ENCODE data around the gene NXPH1.

NXPH1 gene

DNA sequence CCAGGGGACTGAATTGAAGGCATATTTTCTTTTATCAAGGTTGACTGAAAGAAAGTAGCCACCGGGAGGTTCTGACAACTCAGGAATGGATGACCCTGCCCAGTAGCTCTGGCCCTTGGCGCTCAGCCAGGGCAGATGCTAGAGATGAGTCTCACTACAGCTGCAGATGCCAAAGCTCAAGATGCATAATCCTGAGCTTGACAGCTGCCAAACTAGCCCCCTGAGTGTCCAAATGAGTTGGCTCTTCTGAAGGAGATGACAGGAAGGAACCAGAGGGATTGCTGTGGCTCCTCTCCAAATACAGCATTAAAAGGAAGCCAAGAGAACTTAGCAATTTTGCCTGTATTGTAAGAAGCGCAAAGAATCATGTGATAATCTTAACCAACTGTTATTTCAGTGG lies 78.4 kb downstream of the NXPH1 start:
- DNase-seq, result no peak

DNA sequence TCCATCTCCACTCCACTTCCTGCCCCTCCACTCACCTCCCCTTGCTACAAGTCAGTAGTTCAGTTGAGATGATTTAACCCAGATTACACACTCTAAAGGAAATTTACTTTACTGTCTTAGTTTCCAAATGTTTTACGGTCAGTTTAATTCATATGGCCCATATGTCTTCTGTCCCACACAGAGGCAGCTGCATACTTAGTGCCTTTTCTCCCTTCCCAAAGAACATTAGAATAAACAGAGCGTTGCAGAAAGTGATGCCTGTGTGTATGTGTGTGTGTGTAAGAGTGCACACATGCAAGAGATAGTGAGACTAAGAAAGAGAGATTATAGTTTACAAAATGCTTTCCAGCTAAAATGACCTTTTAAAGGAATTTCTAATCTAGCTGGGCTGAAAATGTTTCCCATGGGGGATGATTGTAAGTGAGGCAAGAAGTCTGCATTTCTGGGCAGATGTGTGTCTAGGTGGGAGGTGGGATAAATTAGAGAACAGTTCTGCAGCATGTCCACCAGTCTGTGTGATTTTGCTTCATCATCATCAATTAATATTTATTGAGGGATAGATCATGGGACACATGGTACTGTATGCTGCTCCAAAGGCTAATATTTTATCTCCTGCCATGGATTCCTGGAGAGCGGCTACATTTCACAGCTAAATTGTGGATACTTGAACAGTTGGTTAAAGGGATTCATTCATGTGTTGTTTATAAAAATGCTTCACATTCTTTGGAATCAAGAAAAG lies 81.5 kb downstream of the NXPH1 start:
- no peak for DNase-seq

DNA sequence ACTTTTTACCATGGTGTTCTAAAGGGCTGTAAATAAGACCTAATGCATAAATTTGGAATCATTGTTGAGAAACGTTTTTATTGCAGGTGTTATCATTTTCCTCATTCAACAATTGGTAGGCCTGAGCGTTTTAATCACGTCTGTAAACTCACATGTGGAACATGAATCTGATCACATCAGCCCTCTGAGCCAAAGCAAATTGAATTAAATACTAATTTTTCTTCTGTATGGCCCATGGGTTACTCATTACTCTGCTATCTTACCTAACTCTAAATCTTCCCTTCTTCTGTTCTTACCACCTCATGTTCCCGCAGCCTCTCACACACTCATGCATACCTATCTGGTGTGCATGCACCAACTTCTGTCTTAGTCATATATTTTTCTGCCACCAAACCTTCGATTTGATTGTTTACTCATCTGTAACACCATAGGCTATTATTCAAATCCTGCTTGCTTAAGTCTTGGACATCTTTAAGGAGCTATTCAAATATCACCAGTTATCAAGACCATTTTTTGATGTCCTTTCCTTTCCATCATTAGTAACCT lies 82.3 kb downstream of the NXPH1 start:
- DNase-seq, result no peak

DNA sequence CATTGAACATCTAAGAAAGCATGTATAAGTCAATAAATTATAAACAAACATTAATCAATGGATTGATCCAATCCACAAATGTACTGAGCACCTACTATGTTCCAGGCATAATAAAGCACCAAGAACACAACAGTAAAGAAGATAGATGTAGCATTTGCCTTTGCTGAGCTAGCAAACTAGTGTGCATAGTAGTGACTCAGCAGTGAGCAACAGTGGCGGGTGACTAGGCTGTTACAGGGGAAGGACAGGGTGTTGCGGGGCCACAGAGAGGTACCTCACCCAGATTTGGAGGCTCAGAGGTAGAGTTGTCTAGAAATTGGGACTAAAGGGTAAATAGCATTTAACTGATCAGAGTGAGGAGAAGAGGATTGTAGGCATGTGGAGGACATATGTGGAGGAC lies 83.6 kb downstream of the NXPH1 start:
- DNase-seq, result no peak

DNA sequence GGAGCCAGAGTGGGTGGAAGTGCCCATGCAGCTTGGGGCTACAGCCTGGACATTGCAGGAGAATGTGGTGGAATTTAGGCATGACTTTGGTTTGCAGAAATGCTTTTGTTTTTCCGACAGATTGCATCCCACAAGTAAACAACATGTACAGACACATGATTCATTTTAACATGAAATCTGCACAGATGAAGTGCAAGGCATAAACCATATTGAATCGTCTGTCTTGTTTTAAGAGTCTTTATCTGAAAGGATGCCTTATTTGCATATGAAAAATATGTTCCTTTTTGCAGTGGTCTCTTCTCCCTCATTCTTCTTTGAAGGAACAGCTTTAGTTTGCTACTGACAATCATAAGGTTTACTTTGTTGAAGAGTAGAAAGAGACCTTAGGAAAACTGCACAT lies 94.9 kb downstream of the NXPH1 start:
- DNase-seq, result no peak

DNA sequence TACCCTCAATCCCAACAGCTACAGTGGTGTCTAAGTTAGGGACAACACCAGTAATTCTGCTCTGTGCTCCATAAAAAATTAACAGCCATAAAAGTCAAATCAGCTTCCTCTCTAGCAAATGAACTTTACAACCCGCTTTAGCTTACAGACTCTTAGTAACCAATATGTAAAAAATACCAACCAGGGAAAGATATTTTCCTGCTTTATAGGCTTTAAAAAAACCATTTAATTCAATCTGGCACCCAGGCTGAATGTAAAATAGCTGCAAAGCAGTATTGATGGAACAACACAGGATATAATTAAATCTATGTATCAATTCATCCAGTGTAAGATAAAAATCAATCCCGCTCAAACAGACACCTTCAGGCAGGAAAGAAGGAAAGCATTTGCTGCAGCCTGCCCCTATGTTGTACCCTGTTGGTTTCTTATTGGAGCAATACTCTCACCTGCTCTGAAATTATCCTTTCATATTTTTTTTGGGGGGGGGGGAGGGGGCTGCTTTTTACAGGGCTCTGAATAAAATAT lies 98.6 kb downstream of the NXPH1 start:
- DNase-seq, result no peak

DNA sequence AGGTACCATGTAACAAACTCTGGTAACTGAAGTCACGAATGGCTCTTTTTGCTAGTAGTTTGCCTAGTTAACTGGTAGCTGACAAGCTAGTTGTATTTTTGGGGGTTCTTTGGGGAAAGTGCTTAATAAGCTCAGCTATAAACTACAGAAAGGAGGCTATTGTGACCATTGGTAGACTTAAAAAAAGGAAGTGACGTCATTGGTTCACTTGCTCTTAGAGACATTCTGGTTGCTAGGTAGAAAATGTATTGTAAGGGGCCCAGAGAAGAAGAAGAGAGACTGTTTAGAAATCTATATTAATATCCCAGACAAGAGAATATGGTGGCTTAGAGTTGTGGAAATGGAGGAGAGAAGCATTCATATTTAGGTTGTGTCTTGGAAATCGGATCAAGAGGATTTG lies 103.0 kb downstream of the NXPH1 start:
- DNase-seq, result no peak

DNA sequence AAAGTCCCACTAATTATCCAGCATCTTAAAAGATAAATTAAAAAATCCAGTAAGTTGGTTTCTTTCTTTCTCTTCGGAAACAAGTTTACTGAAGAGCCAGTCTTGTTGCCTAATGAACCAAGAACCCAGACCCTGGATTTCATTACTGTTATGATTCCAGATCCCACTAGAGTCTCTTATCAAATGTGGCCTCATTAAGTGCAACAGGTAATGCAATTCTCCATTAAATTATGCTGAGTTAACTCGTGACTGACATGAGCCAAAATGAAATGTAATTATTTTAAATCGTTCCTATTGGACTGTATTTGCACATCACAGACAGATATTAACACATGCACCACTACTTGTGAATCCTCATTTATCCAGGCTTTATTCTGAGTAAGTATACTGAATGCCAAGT lies 115.6 kb downstream of the NXPH1 start:
- DNase-seq, result no peak

DNA sequence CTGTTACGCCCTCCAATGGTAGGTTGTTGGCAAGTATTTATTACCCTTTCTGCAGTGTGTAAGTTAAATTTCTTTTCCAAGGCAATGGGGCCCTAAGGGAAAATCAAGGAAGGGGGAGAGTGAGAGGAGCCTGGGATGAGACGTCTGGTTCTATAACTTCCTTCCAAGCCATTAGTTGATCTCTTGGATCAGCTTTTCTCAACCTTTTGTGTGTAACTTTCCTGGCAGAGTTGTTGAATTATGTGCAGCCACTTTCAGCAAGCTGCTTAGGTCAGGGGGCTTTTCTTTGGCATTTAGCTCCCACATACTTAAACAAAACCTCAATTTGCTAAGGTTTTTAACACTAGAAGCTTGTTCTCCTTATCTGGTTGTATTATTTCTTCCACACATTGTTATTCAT lies 127.1 kb downstream of the NXPH1 start:
- DNase-seq, result no peak

DNA sequence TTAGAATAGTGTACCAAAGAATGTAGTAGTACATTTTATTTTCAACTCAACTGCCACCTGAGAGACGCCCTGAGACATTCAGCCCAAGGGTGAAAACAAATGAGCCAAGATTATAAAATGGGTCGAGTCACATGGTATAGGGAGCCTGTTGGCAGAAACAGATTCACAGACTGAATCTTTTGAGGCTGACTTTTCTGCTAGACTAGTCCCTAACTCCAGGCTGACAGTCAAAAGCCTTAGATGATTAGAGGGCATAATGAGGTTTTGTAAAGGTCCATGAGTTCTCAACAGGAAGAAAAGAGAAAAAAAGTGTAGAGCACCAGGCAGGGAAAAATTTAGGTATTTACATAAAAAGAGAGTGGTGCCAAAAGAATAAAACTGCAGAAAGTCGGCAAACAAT lies 128.0 kb downstream of the NXPH1 start:
- no peak for DNase-seq

DNA sequence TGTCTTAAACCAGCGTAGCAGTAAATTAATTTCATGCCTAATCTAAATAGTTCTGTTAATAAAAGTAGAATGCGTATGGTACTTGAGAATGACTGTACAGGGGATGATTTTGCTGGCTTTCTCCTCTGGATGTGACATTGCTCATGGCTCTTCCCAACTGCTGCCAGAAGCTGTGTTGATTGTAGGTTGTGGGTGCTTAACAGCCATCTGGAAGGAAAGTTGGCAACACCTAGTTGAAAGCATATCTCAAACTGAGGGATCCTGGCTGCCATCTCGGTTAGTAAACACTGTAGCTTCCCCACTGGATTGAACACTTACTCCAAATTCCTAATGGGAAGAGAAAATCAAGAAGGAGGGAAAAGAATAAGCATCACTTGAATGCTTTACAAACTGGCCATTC lies 130.9 kb downstream of the NXPH1 start:
- no peak for DNase-seq

DNA sequence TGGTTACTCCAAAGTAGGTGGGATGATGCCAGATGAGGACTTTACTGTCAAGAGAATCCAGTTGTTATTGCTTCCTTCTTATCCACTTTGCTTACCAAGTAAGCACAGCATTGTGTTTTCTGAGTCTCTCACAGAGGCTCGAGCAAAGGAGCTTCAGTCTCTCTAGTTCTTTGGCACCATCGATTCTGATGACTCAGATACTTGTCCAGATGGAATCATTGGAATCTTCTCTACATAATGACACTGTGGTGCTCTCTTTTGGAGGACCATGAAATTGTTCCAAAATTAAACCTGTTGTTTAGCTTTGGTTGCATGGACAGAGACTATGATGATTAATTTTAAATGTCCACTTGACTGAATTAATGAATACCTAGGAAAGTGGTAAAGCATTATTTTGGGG lies 132.6 kb downstream of the NXPH1 start:
- no peak for DNase-seq

DNA sequence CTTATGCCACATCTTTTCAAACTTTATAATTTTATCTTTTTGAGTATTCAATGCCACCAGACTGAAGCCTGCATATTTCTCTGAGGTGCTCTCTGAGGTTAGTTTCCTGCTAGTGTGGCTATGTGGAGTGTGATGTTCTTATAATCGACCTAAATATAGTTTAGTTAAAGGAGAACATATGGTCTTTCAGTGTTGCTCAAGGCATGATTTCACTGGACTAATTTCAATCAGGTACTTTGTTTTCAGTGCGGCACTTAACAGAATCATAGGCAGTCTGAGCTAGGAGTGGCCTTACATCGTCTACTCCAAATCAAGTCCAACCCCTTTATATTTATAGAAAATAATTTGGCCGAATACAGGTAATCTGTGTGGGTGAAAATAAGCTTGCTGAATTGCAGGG lies 134.2 kb downstream of the NXPH1 start:
- DNase-seq, result no peak

DNA sequence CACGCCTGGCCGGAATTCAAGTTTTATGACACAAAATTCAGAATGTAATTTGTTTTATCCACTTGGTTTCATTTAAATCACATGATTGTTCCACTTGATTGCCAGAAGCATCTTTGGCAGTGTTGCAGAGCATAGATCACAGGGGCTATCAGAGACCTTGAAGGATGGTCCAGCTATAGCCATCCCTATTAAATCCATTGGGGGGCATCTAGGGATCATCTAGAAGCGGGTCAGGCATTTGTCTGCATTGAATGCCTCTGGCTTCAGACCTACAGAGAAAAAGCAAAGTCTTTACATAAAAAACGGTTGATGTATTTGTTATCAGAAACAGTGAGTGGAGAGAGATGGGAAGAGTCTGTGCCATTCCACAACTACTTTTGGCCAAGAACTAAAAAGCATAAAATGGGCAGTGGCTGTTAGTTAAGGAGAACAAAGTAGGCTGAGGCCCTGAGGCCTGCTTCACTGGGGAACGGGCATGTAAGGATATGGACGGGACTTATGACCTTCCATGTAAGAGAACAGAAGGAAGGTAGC lies 146.3 kb downstream of the NXPH1 start:
- no peak for DNase-seq

DNA sequence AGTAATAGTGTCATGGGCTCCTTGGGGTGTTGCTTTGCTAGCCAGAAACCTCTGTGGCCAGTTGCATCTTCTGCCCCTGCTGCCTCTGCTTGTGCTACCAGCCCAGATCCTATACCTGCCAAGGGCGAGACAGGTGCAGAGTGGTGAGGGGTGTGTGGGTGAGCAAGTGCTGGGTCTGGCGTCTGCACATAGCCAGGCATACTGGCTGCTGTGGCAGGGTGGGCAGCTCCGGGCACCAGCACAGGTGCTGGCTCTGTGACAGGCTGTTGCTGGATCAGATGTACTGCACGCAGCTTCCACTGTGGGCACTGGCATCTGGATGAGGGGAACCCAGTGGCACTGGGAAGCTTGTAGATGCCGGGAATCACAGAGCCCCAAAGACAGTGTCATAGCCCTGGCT lies 148.4 kb downstream of the NXPH1 start:
- no peak for DNase-seq

DNA sequence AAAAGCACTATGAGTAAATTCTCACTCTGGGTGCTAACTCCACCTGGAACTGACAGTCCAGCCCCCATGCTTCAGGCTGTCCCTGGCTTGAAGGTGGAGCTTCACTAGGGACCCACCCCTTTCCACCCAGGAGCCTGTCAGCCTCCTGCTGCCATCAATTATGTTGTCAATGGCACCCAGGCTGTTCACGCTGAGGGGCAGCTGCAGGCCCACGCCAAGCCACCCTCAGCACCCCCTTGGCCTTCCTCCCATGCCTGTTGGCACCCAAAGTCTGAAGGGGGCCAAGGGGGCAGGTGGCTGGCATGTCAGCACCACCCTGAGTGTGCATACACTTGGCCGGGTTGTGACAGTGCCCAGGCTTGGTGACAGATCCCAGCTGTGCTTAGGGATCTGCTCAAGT lies 149.3 kb downstream of the NXPH1 start:
- DNase-seq, result no peak

DNA sequence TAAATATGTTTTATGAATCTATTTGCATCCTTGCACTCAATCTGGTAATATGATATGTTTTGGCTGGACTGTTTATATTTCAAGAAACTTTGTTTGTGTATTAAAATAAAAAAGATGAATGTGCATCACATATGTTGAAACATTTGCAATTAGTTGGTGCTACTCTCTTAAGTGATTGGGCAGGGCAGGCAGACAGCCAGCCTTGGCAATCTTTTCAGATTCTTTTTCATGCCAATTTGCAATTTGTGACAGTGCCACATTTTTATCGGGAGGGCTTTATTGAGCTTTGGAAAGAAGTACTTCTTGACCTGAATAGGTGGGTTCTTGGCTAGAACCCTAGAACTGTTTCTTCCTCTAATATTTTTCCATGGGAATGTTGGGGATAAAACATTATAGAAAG lies 152.2 kb downstream of the NXPH1 start:
- DNase-seq, result no peak

DNA sequence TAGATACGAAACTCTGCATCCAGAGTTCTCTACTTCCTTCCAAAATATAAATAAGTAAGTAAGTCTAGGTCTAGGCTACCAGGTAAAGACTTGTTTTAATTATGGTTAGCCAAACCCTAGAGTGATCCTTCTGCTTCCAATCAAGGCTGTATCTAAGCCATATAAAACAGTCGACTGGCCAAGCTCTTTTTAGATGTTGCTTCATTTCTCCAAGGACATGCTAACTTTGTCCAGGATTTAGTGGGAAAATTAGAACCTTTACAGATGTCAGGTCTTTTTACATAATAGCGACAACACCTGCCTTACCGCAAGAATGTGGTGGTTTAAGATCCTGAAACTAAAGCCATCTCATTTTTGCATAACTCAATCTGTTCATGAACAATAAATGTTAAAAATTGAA lies 156.8 kb downstream of the NXPH1 start:
- no peak for DNase-seq

DNA sequence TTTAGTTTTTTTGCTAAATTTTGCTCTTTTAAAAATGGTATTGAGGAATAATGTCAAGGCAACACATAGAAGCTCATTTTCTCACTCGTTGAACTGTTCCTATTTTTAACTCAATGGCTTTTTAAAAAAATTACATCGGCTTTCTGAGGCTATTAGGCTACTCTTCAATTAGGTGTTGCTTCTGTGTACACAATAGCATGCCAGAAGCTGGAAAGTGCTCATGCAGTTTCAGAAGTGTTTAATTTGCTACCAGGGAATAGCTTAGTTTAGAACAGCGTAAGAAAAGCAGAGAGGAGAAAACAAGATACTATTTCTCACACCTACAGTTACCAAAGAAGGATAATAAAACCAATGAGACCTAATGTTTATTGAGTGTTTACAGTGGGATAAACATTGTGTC lies 157.4 kb downstream of the NXPH1 start:
- DNase-seq, result no peak

DNA sequence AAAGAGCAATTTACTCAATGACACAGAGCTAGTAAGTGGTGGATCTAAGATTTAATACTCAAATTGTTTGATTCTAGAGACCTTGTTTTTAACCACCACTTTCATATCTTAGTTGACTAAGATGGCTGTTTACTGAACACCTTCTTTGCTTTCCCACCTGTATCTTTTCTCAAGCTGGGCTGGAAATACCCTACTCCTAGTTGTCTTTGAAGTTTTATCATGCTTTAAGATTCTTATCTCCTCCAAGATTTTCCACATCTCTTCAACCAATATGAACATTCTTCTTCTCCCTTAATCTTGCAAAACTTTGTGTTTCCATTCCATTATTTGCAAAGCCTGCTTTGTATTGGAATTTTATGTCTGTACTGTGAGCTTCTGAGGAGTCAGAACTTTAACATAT lies 157.9 kb downstream of the NXPH1 start:
- no peak for DNase-seq

DNA sequence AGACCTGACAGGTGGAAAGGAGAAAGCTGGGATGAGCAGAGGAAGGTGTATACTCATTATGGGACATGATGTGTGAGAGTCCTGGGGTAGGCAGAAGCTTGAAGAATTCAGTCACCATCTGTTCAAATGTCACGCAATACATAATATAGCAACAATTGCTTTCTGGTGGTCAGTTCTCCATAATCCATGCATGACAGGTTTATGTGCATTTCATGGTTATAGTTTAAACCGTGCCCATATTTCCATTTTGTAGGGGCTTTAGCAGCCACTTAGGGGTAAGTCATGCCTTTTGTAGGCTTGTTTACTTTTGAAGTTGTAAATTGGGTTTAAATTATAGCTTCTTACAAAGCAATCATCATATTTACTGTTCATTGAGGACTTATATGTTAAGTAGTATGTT lies 158.8 kb downstream of the NXPH1 start:
- no peak for DNase-seq

DNA sequence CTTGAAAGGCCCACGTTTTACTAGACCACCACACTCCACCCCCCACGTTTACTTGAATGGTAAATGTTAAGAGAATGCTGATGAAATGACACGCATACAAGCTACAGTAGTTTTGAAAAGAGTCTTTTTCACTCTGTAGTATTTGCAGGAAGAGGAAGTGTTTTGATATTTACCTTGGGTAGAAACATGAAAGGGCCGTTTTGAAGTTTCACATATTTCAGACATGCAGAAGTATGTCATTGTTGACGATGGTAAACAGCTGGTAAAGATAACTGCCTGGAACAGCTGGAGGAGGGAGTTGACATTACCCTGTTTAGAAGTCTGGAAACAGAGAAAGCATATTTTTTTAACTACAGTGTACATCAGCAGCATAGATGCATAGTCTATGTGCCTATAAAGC lies 160.7 kb downstream of the NXPH1 start:
- no peak for DNase-seq

DNA sequence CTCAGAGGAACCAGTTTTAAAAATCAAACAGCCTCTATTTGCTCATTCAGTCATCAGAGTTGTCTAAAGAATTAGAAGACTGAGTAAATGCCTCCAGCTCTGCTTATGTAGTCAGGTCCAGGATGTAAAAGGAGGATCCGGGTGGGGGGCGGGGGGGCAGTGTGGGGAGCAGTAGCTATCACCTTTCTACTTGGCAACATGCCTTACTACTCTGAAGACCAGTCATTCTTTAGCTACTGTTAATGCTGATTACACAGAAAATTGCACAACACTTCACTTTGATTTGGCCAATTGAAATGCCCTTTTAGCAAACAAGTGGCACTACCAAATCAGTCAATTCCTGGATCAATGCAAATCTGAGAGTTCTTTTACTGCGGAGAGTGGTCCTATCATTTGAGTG lies 164.2 kb downstream of the NXPH1 start:
- no peak for DNase-seq

DNA sequence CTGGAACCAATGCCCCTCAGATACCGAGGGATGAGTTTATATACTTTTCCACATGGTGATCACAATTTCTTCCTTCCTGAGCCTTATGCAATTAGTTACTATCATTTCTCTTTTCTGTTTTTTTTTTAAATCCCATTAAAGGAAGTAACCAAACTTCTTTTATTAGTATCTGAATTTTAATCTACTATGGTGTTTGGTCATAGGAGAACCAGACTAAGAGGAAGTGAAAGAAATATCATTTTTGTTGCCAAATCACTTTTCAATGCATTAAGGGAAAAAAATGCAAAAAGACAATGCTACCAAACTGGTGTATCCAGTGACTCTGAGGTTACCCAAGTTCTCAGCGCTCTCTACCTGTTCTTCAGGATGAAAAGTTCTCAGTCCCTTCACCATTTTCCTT lies 167.7 kb downstream of the NXPH1 start:
- no peak for DNase-seq

DNA sequence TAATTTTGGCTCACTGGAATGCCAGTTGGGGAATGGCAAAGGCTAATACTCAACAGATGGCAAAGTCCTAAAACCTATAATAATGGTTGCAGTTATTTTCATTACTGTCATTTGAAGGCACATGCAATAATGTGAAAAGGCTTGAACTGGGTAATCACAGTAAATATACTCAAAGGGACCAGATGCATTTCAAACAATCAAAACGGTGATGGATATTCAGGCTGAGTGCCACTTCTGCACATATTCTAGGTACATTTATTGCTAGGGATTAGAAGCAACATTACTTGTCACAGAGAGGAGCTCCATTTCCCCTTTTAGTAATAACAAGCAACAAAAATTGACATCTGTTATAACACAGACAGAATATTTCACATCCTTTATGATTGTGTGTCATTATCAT lies 171.8 kb downstream of the NXPH1 start:
- no peak for DNase-seq

Measured in stimulated activated CD4-positive, alpha-beta T cell treated with anti-CD3 and anti-CD28 coated beads, Interleukin-12 subunit alpha, Interleukin-12 subunit beta, amount 100 ng/mL, for 4 hours (primary cell).